M059J (cell line): ENCODE data around the gene GLYATL3. TPM values are rescaled to one million over a fixed set of nuclear protein-coding genes. Genes with fewer than 3 reads are reported as not detected.

Experiments
- DNase-seq: peaks from one replicate; pipeline ENCODE4 v3.0.0-alpha.2; 2012; ENCODE audit warnings: low read depth
- total RNA-seq: library from RNA; depleted of rRNA; stranded (reverse); fragments of >200 nt; shearing (Covaris generic); gene quantifications from 2 replicates; pipeline ENCODE4 v1.2.3, GENCODE V29; 2014

The GLYATL3 gene
- total RNA-seq, 1 experiment from 2014 or later: not detected

GRCh38 chr6:49514571-49515484 lies 15.1 kb downstream of the GLYATL3 start:
- peak; percentile 49 for DNase-seq

GRCh38 chr6:49515485-49516146 lies 15.9 kb downstream of the GLYATL3 start:
- DNase-seq: peak; percentile 70

DNA sequence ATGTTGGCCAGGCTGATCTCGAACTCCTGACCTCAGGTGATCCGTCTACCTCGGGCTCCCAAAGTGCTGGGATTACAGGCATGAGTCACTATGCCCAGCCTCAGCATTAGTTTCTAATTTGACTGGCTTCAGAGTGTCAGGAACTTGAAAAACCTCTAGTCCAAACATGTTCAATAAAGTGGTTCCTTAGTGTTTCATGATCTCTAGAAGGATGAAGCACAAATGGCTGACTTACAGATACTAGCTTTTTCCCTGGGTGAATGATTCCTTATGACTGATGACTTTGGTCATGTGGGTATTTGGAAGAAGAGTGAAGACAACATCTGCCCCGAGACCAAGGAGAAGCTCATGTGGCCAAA lies 16.4 kb downstream of the GLYATL3 start:
- DNase-seq: no peak

GRCh38 chr6:49517919-49518318 lies 18.2 kb downstream of the GLYATL3 start:
- DNase-seq: no peak

DNA sequence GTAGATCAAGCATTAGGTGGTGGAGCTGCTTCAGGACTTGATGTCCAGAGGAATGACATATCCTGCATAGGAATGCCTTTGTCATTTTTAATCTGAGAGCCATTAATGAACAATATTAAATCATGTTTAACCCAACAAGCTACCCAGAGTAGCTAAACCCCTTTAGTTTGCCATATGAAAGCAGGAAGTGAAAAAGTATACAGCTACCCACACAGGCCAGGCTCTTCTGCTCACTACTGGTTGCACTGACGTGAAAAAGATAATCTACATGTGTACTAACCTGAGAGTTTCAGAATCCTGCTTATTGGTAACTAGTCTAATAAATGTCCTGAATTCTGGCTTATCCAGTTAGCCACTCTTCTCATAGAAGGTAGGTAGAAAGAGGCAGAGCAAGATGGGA lies 19.9 kb downstream of the GLYATL3 start:
- no peak for DNase-seq

DNA sequence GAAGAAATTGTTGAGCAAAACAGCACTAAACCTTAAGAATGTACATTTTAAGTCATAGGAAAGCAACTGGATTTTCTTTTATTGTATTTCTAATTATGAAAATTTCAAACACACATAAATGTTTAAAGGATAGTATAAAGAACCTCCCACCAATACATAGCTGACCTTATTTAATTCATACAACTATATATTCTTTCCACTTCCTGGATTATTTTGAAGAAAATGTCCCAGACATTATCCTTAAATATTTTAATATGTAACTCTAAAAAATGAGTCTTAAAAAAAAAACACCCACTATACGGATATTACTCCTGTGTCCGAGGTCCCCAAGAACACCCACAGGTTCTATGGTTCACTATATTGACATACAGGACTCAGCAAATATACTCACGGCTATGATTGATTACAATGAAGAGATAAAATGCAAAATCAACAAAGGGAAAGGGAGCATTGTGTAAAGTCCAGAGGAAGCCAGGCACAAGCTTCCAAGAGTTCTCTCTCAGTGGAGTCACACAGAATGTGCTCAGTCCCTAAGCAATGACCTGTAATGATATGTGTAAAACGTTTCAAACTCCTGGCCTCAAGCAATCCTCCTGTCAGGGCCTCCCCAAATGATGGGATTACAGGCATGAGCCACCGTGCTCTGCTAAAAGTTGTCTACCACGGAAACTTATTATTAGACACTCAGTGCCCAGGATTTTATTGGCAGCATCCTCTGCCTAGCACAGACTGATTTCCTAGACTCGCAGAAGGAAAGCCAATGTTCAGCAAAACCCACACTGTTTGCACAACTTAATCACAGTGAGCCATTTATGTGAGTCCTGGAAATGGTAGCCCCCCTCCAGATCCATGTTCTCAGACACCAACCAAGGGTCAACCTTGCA lies 23.2 kb downstream of the GLYATL3 start:
- no peak for DNase-seq

- DNase-seq: no peak
Measured at GRCh38 chr6:49523901-49524300, 24.2 kb downstream of the GLYATL3 start.

GRCh38 chr6:49524541-49524940 lies 24.8 kb downstream of the GLYATL3 start:
- no peak for DNase-seq

GRCh38 chr6:49526598-49526997 lies 26.9 kb downstream of the GLYATL3 start:
- DNase-seq: no peak

GRCh38 chr6:49527320-49527719 lies 27.6 kb downstream of the GLYATL3 start:
- no peak for DNase-seq

GRCh38 chr6:49528571-49528970 lies 28.8 kb downstream of the GLYATL3 start:
- peak; percentile 19 for DNase-seq

GRCh38 chr6:49530141-49530776 lies 30.5 kb downstream of the GLYATL3 start:
- DNase-seq: no peak

DNA sequence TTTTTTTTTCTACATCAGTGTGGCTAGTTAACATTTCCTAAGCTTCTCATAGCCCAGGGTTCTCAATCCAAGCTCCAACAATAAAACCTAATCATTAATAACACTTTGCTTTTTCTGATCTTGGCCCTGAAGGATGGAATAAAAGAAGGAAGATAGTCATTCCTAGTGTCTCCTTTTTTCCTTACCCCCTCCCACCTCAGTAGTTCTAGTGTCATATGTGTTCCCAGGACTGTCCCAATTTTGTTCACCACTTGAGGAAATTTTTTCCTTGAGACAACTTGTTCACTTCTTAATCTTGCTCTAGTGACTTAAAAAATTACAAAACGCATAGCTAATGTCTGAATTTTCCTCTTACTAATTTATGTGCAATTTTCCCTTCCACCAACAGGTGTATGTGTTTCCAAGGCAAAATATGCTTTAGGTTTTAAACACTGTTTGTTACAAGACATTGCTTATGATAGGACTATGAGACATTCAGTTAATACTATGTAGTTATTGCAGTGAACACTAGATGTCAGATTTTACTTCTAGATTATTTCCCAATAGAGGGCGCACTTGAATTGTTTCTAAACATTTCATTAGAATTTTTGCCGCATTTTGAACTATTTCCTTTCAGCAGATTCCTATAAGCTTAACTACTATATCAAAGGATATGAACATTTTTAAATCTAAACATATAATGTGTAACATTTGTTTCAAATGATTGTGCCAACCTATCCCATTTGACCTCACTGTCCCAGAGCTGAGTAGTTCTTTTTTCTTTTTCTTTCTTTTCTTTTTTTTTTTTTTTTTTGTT lies 32.2 kb downstream of the GLYATL3 start:
- peak; percentile 82 for DNase-seq

GRCh38 chr6:49535795-49536194 lies 36.1 kb downstream of the GLYATL3 start:
- no peak for DNase-seq

DNA sequence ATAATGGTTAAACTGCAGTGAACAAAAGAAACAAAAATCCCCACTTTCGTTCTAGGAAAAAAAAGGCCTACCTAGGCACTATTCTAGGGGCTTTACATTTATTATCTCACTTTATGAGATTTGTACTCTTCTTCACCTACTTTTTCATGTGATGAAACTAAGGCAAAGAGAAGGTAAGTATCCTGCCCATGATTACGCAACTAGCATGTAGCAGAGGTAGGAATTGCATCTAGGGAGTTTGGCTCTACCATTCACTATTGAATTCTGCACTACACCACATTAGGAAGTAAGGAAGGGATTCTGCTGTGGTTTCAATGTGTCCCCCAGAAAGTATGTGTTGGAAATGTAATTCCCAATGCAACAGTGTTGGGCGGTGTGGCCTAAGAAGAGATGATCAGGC lies 39.4 kb downstream of the GLYATL3 start:
- no peak for DNase-seq

GRCh38 chr6:49540614-49541013 lies 40.9 kb downstream of the GLYATL3 start:
- peak; percentile 48 for DNase-seq

GRCh38 chr6:49541210-49541724 lies 41.5 kb downstream of the GLYATL3 start:
- DNase-seq: peak; percentile 98

- peak; percentile 72 for DNase-seq
Measured at GRCh38 chr6:49541936-49542335, 42.2 kb downstream of the GLYATL3 start.

DNA sequence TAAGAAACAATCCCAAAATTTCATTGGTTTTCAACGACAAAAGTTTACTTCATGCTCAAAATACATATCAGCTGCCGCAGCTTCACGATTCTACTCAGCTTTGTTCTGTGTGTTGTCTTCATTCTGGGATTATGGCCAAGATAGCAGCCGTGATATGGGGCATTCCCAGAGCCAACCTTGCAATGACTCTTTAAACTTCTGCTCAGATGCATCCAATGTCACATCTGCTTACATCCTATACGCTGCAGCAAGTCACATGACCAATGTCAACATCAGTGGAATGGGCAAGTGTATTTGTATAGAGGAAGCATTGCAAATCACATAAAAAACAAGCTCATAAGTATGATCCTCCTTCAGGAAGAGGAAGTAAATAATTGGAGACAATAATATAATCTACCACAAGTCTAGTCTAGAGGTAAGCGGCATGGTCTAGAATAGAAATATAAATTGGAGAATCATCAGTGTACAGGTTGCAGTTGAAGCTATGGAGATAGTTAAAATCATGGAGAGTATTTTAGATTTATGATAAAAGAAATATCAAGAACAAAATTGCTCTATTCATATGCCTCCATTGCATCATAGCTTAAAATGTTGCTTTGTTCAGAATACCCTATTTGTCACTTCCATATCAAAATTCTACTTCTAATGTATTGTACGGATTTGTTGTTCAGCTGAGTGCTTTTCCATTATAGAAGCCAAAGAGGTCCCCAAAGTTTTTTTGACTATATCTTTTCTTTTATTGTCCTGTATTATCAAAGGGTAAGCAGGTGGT lies 43.5 kb downstream of the GLYATL3 start:
- no peak for DNase-seq

- no peak for DNase-seq
Measured at GRCh38 chr6:49546331-49546730, 46.6 kb downstream of the GLYATL3 start.
